Activated T-cell treated with anti-CD3 and anti-CD28 coated beads for 48 hours (primary cell): ENCODE measurements around the gene SULT1B1.
"Not testable (repeated sequence)": the region's sequence is repeated elsewhere in the genome, so short reads cannot be mapped to it uniquely, and the experiment has no call there.

Source experiments
- DNase-seq: peaks from one replicate; pipeline ENCODE4 v3.0.0-alpha.2; 2020; ENCODE audit warnings: low read depth

Gene SULT1B1

DNA sequence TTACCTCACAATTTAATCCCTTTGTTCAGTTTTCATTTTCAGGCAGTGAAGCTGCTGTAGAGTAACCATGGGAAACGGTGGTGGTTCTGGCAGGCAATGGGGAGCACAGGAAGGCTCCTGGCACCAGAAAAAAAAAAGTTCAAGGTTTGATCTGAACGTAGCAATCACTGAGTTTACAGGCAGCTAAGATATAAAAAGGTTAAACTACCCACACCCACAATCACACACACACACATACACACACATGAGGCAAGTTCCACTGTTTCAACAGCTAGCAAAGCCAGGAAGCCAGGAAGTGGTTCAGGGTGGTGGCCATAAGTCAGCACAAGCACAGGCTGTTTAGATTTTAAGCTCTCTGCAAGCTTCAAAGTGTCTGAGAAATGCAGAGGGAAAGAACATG is at the start of gene SULT1B1:
SULT1B1 (minus strand) TSS at position 166 of the 400 bp plus-strand sequence. CDS start 5,403 bp downstream, outside the sequence.
- peak; percentile 5 for DNase-seq

DNA sequence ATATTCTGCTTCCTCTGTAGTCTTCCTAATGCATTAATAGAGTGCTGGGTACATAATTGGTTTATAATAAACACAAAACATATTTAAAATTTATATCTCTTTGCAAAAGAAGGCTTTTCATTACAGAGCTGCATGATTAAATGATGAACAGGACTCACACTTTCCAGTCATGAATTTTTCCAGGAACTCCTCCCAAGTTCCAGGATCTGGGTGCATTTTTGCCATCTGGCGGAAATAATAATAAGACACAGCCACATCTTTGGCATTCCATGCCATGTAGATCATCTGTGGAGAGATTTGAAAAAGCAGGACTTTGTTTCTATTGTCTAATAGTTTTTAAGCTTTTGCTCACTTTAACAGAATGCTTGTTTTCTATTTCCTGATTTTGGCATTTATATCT is 40.2 kb upstream of the SULT1B1 start:
- no peak for DNase-seq

DNA sequence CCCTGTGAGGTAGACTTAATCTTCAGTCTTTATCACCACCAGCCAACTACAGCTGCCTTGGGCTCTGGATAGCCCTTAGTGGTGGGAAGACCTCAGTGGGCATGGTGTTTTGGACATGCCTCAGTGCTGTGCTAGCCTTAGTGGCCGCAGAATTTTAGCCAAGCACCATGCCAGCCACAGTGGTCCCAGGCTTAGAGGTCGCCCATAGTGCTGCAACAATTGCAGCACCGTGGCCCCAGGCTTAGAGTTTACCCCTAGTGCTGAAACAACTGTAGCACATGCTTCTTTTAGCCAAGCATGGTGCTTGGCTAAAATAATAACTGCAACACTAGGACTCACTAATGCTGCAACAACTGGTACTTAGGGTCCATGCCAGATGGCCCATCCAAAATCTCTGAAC is 38.9 kb upstream of the SULT1B1 start:
- no peak for DNase-seq

- no peak for DNase-seq
Observed at GRCh38 chr4:69793732-69794131, 33.3 kb upstream of the SULT1B1 start.

DNA sequence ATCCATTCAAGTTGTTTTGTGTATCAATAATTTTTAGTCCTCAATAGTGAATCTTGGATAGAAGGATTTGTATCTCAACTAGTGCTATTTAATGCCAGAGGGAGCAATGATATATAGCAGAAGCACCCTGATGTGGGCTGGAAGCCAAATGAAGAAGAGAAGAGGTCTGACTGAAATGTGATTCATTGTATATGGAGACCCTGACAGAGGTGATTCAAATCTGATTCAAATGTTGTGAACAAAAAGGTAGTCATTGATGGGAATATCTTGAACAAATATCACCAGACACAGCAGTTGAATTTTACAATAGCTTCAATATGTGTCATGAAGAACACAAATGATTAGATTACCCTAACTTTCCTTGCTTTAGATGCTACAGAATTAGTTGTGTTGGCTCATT is 27.5 kb upstream of the SULT1B1 start:
- DNase-seq: no peak

- DNase-seq: no peak
Observed at GRCh38 chr4:69786547-69786946, 26.1 kb upstream of the SULT1B1 start.

GRCh38 chr4:69785211-69785831 is 24.9 kb upstream of the SULT1B1 start:
- DNase-seq: no peak

- no peak for DNase-seq
Observed at GRCh38 chr4:69782651-69783310, 22.4 kb upstream of the SULT1B1 start.

GRCh38 chr4:69781458-69782418 is 21.3 kb upstream of the SULT1B1 start:
- no peak for DNase-seq

- DNase-seq: no peak
Observed at GRCh38 chr4:69780141-69780540, 19.7 kb upstream of the SULT1B1 start.

GRCh38 chr4:69776696-69777095 is 16.3 kb upstream of the SULT1B1 start:
- DNase-seq: no peak

DNA sequence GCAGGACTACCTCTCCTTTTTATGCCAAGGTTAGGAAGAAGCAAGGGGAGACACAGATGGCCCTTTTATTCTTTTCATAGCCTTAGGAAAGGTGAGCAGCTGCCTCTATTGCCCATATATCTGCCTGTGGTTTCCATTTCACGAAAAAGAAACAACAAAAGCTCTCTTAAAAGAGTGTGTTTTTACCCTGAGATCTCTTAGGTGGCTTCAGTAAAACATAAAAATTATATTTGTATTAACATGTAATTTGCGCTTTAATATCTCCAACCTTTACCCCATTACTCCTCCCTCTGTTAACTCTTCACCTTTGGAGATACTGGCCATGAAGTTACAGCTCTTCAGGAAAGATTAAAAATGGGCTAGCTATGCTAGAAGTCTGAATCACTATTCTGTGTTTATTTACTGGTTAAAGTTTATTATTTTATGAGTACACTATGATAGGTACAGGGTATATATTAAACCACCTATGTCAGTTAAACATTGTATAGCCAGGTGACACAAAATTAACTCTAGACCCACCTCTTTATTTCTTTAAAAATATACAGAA is 15.0 kb upstream of the SULT1B1 start:
- DNase-seq: no peak

- no peak for DNase-seq
Observed at GRCh38 chr4:69773484-69773883, 13.1 kb upstream of the SULT1B1 start.

DNA sequence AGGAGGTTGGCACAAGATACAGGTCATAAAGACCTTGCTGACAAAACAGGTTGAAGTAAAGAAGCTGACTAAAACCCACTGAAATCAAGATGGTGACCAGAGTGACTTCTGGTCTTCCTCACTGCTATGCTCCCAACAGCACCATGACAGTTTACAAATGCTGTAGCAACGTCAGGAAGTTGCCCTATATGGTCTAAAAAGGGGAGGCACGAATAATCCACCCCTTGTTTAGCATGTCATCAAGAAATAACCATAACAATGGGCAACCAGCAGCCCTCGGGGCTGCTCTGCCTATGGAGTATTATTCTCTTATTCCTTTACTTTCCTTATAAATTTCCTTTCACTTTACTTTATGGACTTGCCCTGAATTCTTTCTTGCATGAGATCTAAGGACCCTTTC is 8.1 kb upstream of the SULT1B1 start:
- not testable (repeated sequence) for DNase-seq

- no peak for DNase-seq
Observed at GRCh38 chr4:69765751-69766150, 5.3 kb upstream of the SULT1B1 start.

DNA sequence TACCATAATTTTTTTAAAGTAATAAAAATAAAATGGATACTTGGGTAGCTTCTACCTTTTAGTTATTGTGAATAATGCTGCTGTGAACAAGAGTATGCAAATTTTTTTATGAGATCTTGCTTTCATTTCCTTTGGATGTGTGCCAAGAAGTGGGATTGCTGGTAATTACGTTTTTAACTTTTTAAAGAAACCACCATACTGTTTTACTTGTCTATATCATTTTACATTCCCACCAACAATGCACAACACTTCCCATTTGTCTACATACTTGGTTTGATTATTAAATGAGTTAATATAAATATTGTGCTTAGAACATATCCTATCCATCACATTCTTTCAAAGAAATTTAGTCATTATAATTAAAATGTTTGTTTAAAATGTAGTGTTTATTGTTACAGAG is 3.9 kb upstream of the SULT1B1 start:
- no peak for DNase-seq

DNA sequence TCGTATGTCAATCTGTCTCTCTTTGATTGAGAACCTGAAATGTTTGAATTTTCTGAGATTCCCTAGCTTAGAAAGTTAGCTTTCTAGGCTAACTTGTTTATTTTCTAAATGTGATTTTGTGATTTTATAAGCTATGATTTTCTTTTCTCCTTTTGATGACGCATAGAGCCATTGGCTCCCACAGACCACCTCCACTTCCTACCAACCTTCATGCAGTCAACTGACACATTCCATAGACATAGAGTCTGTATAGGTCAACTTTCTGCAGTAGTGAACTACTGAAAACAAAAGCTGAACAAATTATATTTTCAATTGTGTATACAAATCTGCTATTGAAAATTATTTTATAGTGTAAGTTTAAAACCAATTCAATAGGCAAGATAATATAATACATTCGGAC is 2.8 kb upstream of the SULT1B1 start:
- no peak for DNase-seq

DNA sequence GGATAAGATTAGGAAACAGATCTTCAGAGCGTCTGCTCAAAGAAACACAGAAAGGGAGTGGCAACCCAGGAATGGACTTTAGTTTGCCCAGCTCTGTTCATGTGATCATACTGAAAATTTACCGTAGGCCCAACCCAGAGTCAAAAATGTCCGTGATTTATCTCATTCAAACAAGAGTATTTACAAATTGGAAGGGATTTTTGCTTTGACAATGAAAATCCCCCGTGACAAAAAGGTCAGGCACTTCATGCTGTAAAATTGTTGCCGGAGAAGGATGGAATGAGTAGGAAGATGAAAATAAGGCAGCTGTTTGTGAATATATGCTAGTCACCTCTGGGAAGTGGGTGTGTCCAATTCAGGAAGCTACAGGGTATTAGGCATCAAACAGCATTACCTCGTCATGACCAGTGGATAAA is 1.2 kb downstream of the SULT1B1 start:
- no peak for DNase-seq

DNA sequence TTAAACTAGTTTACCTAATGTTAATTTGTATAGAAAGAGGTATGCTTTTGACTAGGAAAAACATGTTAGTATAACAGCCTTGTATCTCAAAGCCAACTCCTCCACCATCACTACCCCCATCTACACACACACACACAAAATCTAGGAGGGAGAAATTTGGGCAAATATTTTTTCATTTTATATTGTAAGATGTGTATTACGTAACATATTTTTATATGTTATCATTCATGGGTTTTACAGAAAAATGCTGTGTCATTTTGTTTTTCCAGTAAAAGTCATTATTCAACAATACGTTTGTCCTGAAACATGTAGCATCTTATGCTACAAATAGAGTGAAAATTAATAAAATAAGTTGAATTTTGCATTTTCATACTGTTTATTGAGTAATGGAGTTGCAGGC is 3.0 kb downstream of the SULT1B1 start:
- DNase-seq: no peak

GRCh38 chr4:69754926-69755580 is 5.4 kb downstream of the SULT1B1 start:
- DNase-seq: no peak

DNA sequence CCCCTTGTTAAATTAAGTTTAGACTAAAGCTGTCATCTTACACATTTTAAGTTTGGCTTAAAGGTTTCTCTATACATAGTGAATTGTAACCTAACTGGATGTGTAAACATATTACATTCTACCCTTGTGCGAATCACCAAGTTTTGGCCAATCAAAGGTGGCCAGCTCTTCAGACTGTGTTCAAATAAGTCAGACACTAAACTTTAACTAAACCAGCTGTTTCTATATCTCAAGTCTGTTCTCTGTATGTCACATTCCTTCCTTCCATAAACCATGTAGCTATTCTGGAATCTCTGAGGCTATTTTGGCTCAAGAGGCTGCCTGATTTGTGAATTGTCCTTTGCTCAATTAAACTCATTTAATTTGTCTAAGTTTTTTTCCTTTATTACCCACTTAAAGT is 6.7 kb downstream of the SULT1B1 start:
- no peak for DNase-seq

- DNase-seq: no peak
Observed at GRCh38 chr4:69750346-69750745, 10.1 kb downstream of the SULT1B1 start.
